Measurements from ENCODE around the gene MGRN1. TPM values are rescaled to one million over a fixed set of nuclear protein-coding genes. Genes with fewer than 3 reads are reported as not detected.
A peak's percentile ranks its signal among the peaks of the same experiment; 100 is the strongest.

The MGRN1 gene
- total and polyA plus RNA-seq, 2 of the 13 experiments (the other 11 are each of a cell fraction or from before 2014, with no cell fraction given): 11.9 to 12.6 TPM

GRCh38 chr16:4702466-4702808 lies 77.8 kb downstream of the MGRN1 start (continued):
- peak; percentile 50; the same call in 1 of the 2 replicates for TF ChIP-seq ARID4A (CRISPR knock-in tag; IDR thresholded peaks at IDR 0.05; ENCODE audit: borderline replicate concordance)
- TF ChIP-seq SRSF4 (IDR thresholded peaks at IDR 0.05; ENCODE audit: low read depth, low read length, poor library complexity, severe bottlenecking): no peak
- TF ChIP-seq ZBTB38 (CRISPR knock-in tag; IDR thresholded peaks at IDR 0.05): peak; percentile 53; the same call in 1 of the 2 replicates
- TF ChIP-seq SATB2 (CRISPR knock-in tag; IDR thresholded peaks at IDR 0.05): no peak
- TF ChIP-seq ZNF124 (CRISPR knock-in tag; IDR thresholded peaks at IDR 0.05): no peak
- TF ChIP-seq RXRB (CRISPR knock-in tag; IDR thresholded peaks at IDR 0.05; ENCODE audit: borderline replicate concordance): peak; percentile 41; the same call in 1 of the 2 replicates
- no peak for TF ChIP-seq MTA1 (CRISPR knock-in tag; IDR thresholded peaks at IDR 0.05; ENCODE audit: borderline replicate concordance)
- TF ChIP-seq ZMYM3 (CRISPR knock-in tag; IDR thresholded peaks at IDR 0.05): no peak
- no peak for TF ChIP-seq NFIB (CRISPR knock-in tag; IDR thresholded peaks at IDR 0.05; ENCODE audit: borderline replicate concordance)
- TF ChIP-seq GLI4 (CRISPR knock-in tag; IDR thresholded peaks at IDR 0.05; ENCODE audit: borderline replicate concordance): no peak
- no peak for TF ChIP-seq NFRKB (IDR thresholded peaks at IDR 0.05)
- TF ChIP-seq CREM (IDR thresholded peaks at IDR 0.05): no peak
- no peak for TF ChIP-seq CREM (CRISPR knock-in tag; IDR thresholded peaks at IDR 0.05)
- no peak for TF ChIP-seq POLR2AphosphoS2 (IDR thresholded peaks at IDR 0.05; ENCODE audit: low read depth, low read length)
- TF ChIP-seq DPF2 (CRISPR knock-in tag; IDR thresholded peaks at IDR 0.05; ENCODE audit: borderline replicate concordance, low read depth): no peak
- TF ChIP-seq REST (IDR thresholded peaks at IDR 0.05; ENCODE audit: borderline replicate concordance in 1 of 2, low read depth in 1 of 2, low read length in 2 of 2): no peak
- TF ChIP-seq GTF3A (CRISPR knock-in tag; conservative IDR thresholded peaks at IDR 0.05): no peak
- no peak for TF ChIP-seq KLF6 (CRISPR knock-in tag; IDR thresholded peaks at IDR 0.05)
- TF ChIP-seq ZNF607 (CRISPR knock-in tag; IDR thresholded peaks at IDR 0.05; ENCODE audit: borderline replicate concordance): no peak
- TF ChIP-seq ZSCAN21 (CRISPR knock-in tag; IDR thresholded peaks at IDR 0.05; ENCODE audit: borderline replicate concordance): no peak
- TF ChIP-seq MXI1 (IDR thresholded peaks at IDR 0.05; ENCODE audit: borderline replicate concordance, low read depth, low read length): no peak
- TF ChIP-seq ZNF503 (CRISPR knock-in tag; IDR thresholded peaks at IDR 0.05): 0 out of 2 replicates have a peak, but pooled peaks have one; percentile 30
- TF ChIP-seq MIER2 (CRISPR knock-in tag; IDR thresholded peaks at IDR 0.05): no peak

Measured in HepG2 (cell line).